HL-60 (cell line): Measurements from ENCODE around the gene GPC3.

ENCODE experiments used
- DNase-seq, 2 experiments: peaks; one replicate each; pipeline ENCODE4 v3.0.0-alpha.2; 2010 to 2020; ENCODE audit warnings: low read depth in 1 of 2, low spot score in 1 of 2
- H3K27ac ChIP-seq: fragments of 250-450 bp; sonication (Bioruptor Pico); replicated peaks from 2 replicates; pipeline ENCODE4 v1.5.1; 2020; ENCODE audit warnings: mild to moderate bottlenecking, moderate library complexity
- H3K27me3 ChIP-seq: fragments of 250-450 bp; sonication (Bioruptor Pico); 2 replicates; pipeline ENCODE4 v1.5.1; 2021; ENCODE audit warnings: mild to moderate bottlenecking, moderate library complexity; ENCODE audit not compliant: insufficient read depth, poor library complexity, severe bottlenecking
- H3K4me3 ChIP-seq: replicated peaks from 2 replicates; pipeline ENCODE4 v1.5.1; 2011; ENCODE audit warnings: mild to moderate bottlenecking, control low read depth, low read length; ENCODE audit not compliant: insufficient read depth
- CTCF ChIP-seq: IDR thresholded peaks from one replicate; pipeline ENCODE4 v1.5.1; 2011; ENCODE audit warnings: low read length, control low read depth, inconsistent platforms; ENCODE audit not compliant: insufficient read depth
- GABPA ChIP-seq: IDR thresholded peaks from 2 replicates; pipeline ENCODE4 v1.6.1; 2012; ENCODE audit warnings: low read depth
- POLR2AphosphoS5 ChIP-seq: IDR thresholded peaks from 2 replicates; pipeline ENCODE4 v1.6.1; 2012; ENCODE audit warnings: low read depth
- REST ChIP-seq: IDR thresholded peaks from 2 replicates; pipeline ENCODE4 v1.6.1; 2012; ENCODE audit warnings: low read depth; ENCODE audit not compliant: insufficient replicate concordance
- SPI1 ChIP-seq: IDR thresholded peaks from 2 replicates; pipeline ENCODE4 v1.6.1; 2012; ENCODE audit warnings: low read depth, mild to moderate bottlenecking, borderline replicate concordance

Gene GPC3

GRCh38 chrX:133854290-133854689, 131.1 kb downstream of the GPC3 start:
- Histone ChIP-seq H3K27ac (no peak overlapping the region), H3K4me3 (no peak overlapping the region), H3K27me3 (no peaks in the 10 kb centered on the region)
- DNase-seq = no peak
- TF ChIP-seq SPI1 (no peak), CTCF (no peak), POLR2AphosphoS5 (no peak), GABPA (no peak), REST (no peak)

- DNase-seq = no peak
- Histone ChIP-seq H3K4me3 (no peak overlapping the region), H3K27ac (no peak overlapping the region), H3K27me3 (no peaks in the 10 kb centered on the region)
- no peak for TF ChIP-seq SPI1
- no peak for TF ChIP-seq REST
- TF ChIP-seq CTCF = no peak
- TF ChIP-seq GABPA = no peak
Observed at GRCh38 chrX:133852837-133853356, 132.5 kb downstream of the GPC3 start.

GRCh38 chrX:133852401-133852800, 133.0 kb downstream of the GPC3 start:
- no peak overlapping the region for H3K4me3 ChIP-seq
- H3K27ac ChIP-seq = no peak overlapping the region
- no peak for DNase-seq
- no peak for TF ChIP-seq POLR2AphosphoS5
- no peak for TF ChIP-seq GABPA
- no peak for TF ChIP-seq SPI1
- no peak for TF ChIP-seq REST
- TF ChIP-seq CTCF = no peak
- no peaks in the 10 kb centered on the region for H3K27me3 ChIP-seq
